Germinal center (tissue), 1 donor: Measurements from ENCODE around the gene ABL2.
"Not testable (repeated sequence)": the region's sequence is repeated elsewhere in the genome, so short reads cannot be mapped to it uniquely, and the experiment has no call there.

ENCODE experiments used
- DNase-seq: peaks from one replicate; pipeline ENCODE4 v3.0.0; 2012; ENCODE audit warnings: mixed read lengths, low spot score

The ABL2 gene

GRCh38 chr1:179135168-179135567 is 94.3 kb downstream of the ABL2 start:
- not testable (repeated sequence) for DNase-seq

- DNase-seq: peak; percentile 69
Measured at GRCh38 chr1:179129702-179130473, 99.6 kb downstream of the ABL2 start.

- no peak for DNase-seq
Measured at GRCh38 chr1:179128520-179128919, 101.0 kb downstream of the ABL2 start.

GRCh38 chr1:179127163-179127895 is 102.1 kb downstream of the ABL2 start:
- no peak for DNase-seq

GRCh38 chr1:179126338-179127060 is 103.0 kb downstream of the ABL2 start:
- no peak for DNase-seq

GRCh38 chr1:179124873-179125272 is 104.6 kb downstream of the ABL2 start:
- DNase-seq: no peak

GRCh38 chr1:179121159-179121938 is 108.1 kb downstream of the ABL2 start:
- DNase-seq: peak; percentile 34

- DNase-seq: no peak
Measured at GRCh38 chr1:179120736-179121135, 108.7 kb downstream of the ABL2 start.

- DNase-seq: no peak
Measured at GRCh38 chr1:179119513-179119912, 110.0 kb downstream of the ABL2 start.

GRCh38 chr1:179115181-179115580 is 114.3 kb downstream of the ABL2 start:
- DNase-seq: no peak

- no peak for DNase-seq
Measured at GRCh38 chr1:179108644-179109043, 120.8 kb downstream of the ABL2 start.

- no peak for DNase-seq
Measured at GRCh38 chr1:179107706-179108629, 121.5 kb downstream of the ABL2 start.

- DNase-seq: peak; percentile 47
Measured at GRCh38 chr1:179105393-179105792, 124.1 kb downstream of the ABL2 start.

GRCh38 chr1:179104611-179105250 is 124.7 kb downstream of the ABL2 start:
- DNase-seq: no peak

- no peak for DNase-seq
Measured at GRCh38 chr1:179103999-179104398, 125.5 kb downstream of the ABL2 start.

- no peak for DNase-seq
Measured at GRCh38 chr1:179101566-179101965, 127.9 kb downstream of the ABL2 start.

GRCh38 chr1:179099891-179100290 is 129.6 kb downstream of the ABL2 start:
- no peak for DNase-seq

- DNase-seq: no peak
Measured at GRCh38 chr1:179095924-179096323, 133.6 kb downstream of the ABL2 start.

GRCh38 chr1:179095377-179095776 is 134.1 kb downstream of the ABL2 start:
- DNase-seq: no peak

- no peak for DNase-seq
Measured at GRCh38 chr1:179094818-179095217, 134.7 kb downstream of the ABL2 start.
